PC-3 (cell line): ENCODE results near the gene CYP4F22.

Experiments used
- EZH2 ChIP-seq: fragments of 300-600 bp; sonication (generic); IDR thresholded peaks from one replicate; pipeline ENCODE4 v1.6.1; 2017; ENCODE audit warnings: antibody characterized with exemption, mild to moderate bottlenecking, low read length; ENCODE audit not compliant: unreplicated experiment
- TF ChIP-seq, protein P1 (sequence below): fragments of 300-600 bp; sonication (generic); conservative IDR thresholded peaks from 2 replicates; pipeline ENCODE4 v1.5.1; 2017; ENCODE audit warnings: antibody characterized with exemption, low read depth, mild to moderate bottlenecking, low read length

- no peak for TF ChIP-seq EZH2
- TF ChIP-seq, protein P1, sequence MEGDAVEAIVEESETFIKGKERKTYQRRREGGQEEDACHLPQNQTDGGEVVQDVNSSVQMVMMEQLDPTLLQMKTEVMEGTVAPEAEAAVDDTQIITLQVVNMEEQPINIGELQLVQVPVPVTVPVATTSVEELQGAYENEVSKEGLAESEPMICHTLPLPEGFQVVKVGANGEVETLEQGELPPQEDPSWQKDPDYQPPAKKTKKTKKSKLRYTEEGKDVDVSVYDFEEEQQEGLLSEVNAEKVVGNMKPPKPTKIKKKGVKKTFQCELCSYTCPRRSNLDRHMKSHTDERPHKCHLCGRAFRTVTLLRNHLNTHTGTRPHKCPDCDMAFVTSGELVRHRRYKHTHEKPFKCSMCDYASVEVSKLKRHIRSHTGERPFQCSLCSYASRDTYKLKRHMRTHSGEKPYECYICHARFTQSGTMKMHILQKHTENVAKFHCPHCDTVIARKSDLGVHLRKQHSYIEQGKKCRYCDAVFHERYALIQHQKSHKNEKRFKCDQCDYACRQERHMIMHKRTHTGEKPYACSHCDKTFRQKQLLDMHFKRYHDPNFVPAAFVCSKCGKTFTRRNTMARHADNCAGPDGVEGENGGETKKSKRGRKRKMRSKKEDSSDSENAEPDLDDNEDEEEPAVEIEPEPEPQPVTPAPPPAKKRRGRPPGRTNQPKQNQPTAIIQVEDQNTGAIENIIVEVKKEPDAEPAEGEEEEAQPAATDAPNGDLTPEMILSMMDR, result no peak
Observed at GRCh38 chr19:15487038-15487437, 21.3 kb upstream of the CYP4F22 start.
